Natural killer cell treated with Interleukin-12 subunit alpha and Interleukin-12 subunit beta and Interleukin-15 and Interleukin-18, amount 100 ng/mL, for 72 hours (primary cell): Measurements from ENCODE around the gene WFDC8. TPM values are rescaled to one million over a fixed set of nuclear protein-coding genes. Genes with fewer than 3 reads are reported as not detected.
"Not testable (repeated sequence)": the region's sequence is repeated elsewhere in the genome, so short reads cannot be mapped to it uniquely, and the experiment has no call there.

Experiments
- ATAC-seq, 2 donors: fragments of 150-1000 bp; cut with Tn5 transposase in 1 of 2; sonication (Bioruptor Pico), chemical (Tn5 transposase) in 1 of 2; 2 replicates each; pipeline ENCODE4 v1.10.0; 2021
- DNase-seq: peaks from one replicate; pipeline ENCODE4 v3.0.0; 2022; ENCODE audit warnings: low spot score
- H3K27ac Mint-ChIP-seq, 2 donors: 1 replicate in 1 of 2; 2 replicates in 1 of 2; pipeline ENCODE4 v1.8.0; 2022; ENCODE audit warnings: mixed read lengths in 2 of 2, mild to moderate bottlenecking in 1 of 2, moderate library complexity in 1 of 2
- H3K27me3 Mint-ChIP-seq, 2 donors: 1 replicate in 1 of 2; 2 replicates in 1 of 2; pipeline ENCODE4 v1.8.0; 2022; ENCODE audit warnings: mixed read lengths in 2 of 2
- H3K36me3 Mint-ChIP-seq: one replicate; pipeline ENCODE4 v1.8.0; 2022; ENCODE audit warnings: mixed read lengths
- H3K4me1 Mint-ChIP-seq, 2 donors: 1 replicate in 1 of 2; 2 replicates in 1 of 2; pipeline ENCODE4 v1.8.0; 2022; ENCODE audit warnings: low read depth in 2 of 2, mixed read lengths in 2 of 2, mild to moderate bottlenecking in 1 of 2
- H3K4me3 Mint-ChIP-seq: one replicate; pipeline ENCODE4 v1.8.0; 2022; ENCODE audit warnings: mixed read lengths
- H3K9me3 Mint-ChIP-seq: 2 replicates; pipeline ENCODE4 v1.8.0; 2022; ENCODE audit warnings: mixed read lengths
- total RNA-seq, 2 donors: library from RNA; stranded (reverse); gene quantifications; one replicate each; pipeline ENCODE4 v1.2.3, GENCODE V29; 2022

The WFDC8 gene
- not detected for total RNA-seq

DNA sequence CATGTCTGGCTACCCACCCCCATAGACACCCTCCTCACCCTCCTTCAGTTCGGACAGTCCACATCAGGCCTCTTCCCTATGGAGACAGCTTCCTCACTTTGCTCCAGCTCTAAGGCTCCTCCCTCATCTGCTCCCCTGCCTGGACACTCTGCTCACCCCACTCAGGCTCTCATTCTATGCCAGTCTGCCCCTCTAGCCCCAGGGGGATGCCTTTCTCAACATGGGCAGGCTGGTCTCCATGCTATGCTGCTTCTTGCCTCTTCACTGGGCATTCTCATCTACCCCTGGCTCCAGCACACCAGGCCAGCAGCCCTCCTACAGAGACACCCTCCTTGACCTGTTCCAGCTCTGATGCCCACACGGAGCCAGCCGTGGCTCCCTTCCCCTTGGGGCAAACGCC lies at the start of gene WFDC8:
Gene WFDC8, minus strand, starts transcription at position 101 of the 400 bp plus-strand sequence. Its CDS starts 37 bp downstream, at position 64.
- DNase-seq, result no peak

DNA sequence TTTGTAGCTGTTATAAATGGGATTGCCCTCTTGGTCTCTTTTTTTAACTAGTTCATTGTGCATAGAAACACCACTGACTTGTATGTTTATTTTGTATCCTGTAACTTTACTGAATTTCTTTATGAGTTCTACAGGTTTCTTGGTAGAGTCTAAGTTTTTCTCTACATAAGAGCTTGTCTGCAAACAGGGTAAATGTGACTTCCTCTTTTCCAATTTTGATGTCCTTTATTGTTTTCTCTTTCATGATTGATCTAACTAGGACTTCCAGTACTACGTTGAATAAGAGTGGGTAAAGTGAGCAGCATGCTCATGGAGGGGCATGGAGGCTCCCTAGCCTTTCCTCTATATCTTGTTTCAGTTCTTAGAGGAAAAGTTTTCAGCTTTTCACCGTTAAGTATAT lies 47.5 kb upstream of the WFDC8 start:
- Mint-ChIP-seq H3K27me3 (peaks cover 27 to 53% of the 10 kb centered on the region in 2 donors), H3K27ac (no peak overlapping the region)
- ATAC-seq, result no peak

More for the DNA sequence above, at the start of gene WFDC8:
- Mint-ChIP-seq H3K9me3 (no peaks in the 10 kb centered on the region), H3K4me1 (no peaks in the 10 kb centered on the region), H3K27ac (no peak within 1 kb of the TSS), H3K36me3 (no peaks in the 10 kb centered on the region), H3K4me3 (no peak within 1 kb of the TSS), H3K27me3 (peaks cover 15 to 39% of the 10 kb centered on the region in 2 donors)
- ATAC-seq, result peak; percentile 33 to 57

DNA sequence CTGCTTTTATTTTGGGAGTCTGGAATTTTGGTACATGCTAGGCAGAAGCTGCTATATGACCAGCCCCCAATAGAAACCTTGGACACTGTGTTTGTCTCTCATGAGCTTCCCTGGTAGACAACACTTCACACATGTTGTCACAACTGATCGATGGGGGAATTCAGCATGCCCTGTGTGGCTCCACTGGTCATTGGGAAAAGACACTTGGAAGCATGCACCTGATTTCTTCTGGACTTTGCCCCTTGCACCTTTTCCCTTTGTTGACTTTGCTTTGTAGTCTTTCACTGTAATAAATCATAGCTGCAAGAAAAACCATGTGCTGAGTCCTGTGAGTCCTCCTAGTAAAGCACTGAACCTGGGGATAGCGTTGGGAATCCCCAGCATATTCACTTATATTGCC lies 42.5 kb upstream of the WFDC8 start:
- H3K4me3 Mint-ChIP-seq, result no peak overlapping the region
- ATAC-seq (no peak), DNase-seq (no peak)

More for the DNA sequence above, 47.5 kb upstream of the WFDC8 start:
- DNase-seq, result no peak
- Mint-ChIP-seq H3K9me3 (no peaks in the 10 kb centered on the region), H3K36me3 (no peaks in the 10 kb centered on the region), H3K4me1 (no peaks in the 10 kb centered on the region), H3K4me3 (no peak overlapping the region)

DNA sequence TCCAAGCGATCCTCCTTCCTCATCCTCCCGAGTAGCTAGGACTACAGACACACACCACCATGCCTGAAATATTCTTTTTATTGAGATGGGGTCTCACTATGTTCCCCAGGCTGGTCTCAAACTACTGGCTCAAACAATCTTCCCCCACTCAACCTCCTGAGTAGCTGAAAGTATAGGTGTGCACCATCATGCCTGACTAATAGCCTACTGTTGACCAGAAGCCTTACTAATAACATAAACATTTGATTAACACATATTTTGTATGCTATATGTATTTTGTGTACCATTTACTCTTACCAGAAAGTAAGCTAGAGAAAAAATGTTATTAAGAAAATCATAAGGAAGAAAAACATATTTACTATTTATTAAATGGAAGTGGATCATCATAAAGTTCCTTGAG lies 38.5 kb upstream of the WFDC8 start:
- Mint-ChIP-seq H3K4me3 (no peak overlapping the region), H3K27ac (no peak overlapping the region), H3K9me3 (no peaks in the 10 kb centered on the region), H3K27me3 (peaks cover 21 to 31% of the 10 kb centered on the region in 2 donors), H3K4me1 (no peaks in the 10 kb centered on the region), H3K36me3 (peaks cover 5% of the 10 kb centered on the region)
- no peak for DNase-seq
- ATAC-seq, result no peak

More for the DNA sequence above, 42.5 kb upstream of the WFDC8 start:
- peaks cover 5% of the 10 kb centered on the region for H3K36me3 Mint-ChIP-seq
- no peaks in the 10 kb centered on the region for H3K4me1 Mint-ChIP-seq
- no peaks in the 10 kb centered on the region for H3K9me3 Mint-ChIP-seq
- H3K27ac Mint-ChIP-seq, result no peak overlapping the region
- H3K27me3 Mint-ChIP-seq, result peaks cover 32 to 36% of the 10 kb centered on the region in 2 donors

DNA sequence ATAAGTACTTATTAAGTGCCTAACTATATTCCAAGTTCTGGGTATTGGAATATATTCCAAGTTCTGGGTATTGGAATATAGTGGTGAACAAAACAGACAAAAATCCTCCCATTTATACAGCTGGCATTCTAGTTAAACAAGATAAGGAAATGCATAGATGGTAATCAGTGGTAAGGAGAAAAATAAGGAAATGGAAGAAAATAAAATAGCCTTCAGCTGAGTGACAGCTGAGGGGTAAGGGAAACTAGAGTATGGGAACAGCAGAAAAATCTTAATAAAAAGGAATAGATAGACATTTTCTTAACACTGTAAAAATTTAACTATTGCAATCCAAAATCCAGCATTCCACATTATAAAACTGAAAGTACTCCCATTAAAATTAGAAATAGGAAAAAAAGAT lies 33.2 kb upstream of the WFDC8 start:
- Mint-ChIP-seq H3K9me3 (peaks cover 4% of the 10 kb centered on the region), H3K4me1 (no peaks in the 10 kb centered on the region), H3K27ac (no peak overlapping the region), H3K4me3 (no peak overlapping the region), H3K27me3 (peaks cover 20 to 28% of the 10 kb centered on the region in 2 donors), H3K36me3 (peaks cover 6% of the 10 kb centered on the region)
- ATAC-seq (no peak), DNase-seq (no peak)

DNA sequence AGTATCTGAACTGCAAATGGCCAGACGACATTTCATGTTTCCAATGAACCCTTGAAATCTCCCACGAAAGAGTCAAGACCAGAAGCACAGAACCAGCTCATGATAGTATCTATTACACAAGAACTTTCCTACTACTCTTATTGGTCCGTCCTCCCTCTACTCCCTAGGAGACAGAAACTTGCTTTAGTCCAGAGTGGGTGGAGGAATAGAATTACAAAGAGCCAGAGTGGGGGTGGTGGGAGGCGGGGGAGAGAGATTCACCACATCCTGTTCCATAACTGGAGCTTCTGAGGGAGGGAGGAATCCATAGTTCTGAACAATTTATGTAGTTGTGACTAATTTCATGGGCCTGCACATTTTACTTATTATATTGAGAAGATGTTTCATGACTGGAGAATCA lies 32.0 kb upstream of the WFDC8 start:
- no peak overlapping the region for H3K27ac Mint-ChIP-seq
- no peak for DNase-seq
- ATAC-seq, result peak in 1 of 2 donors; percentile 49
- H3K9me3 Mint-ChIP-seq, result peaks cover 4% of the 10 kb centered on the region
- H3K36me3 Mint-ChIP-seq, result peaks cover 12% of the 10 kb centered on the region
- H3K4me1 Mint-ChIP-seq, result no peaks in the 10 kb centered on the region
- H3K4me3 Mint-ChIP-seq, result no peak overlapping the region
- peaks cover 19 to 27% of the 10 kb centered on the region in 2 donors for H3K27me3 Mint-ChIP-seq

DNA sequence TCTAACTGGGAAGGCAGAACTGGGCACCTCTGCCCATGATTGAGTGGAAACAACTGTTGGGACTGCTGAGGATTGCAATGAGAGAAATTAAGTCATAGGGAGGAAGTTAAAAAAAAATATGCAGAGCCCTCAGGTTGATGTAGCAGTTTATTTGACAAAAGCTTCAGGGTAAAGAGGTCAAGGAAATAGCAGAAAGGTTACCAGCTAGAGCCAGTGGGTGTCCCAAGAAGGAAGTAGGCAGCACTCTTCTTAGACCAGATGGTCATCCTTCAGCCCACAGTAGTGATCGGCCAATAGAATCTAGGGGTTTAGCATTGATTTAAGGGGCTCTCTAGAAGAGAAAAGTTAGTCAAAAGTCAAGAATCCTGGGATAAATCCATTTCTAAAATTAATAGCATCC lies 28.7 kb upstream of the WFDC8 start:
- ATAC-seq (no peak), DNase-seq (no peak)
- Mint-ChIP-seq H3K4me3 (no peak overlapping the region), H3K9me3 (peaks cover 4% of the 10 kb centered on the region), H3K27ac (no peak overlapping the region), H3K27me3 (peaks cover 23 to 35% of the 10 kb centered on the region in 2 donors), H3K4me1 (no peaks in the 10 kb centered on the region), H3K36me3 (peaks cover 13% of the 10 kb centered on the region)

DNA sequence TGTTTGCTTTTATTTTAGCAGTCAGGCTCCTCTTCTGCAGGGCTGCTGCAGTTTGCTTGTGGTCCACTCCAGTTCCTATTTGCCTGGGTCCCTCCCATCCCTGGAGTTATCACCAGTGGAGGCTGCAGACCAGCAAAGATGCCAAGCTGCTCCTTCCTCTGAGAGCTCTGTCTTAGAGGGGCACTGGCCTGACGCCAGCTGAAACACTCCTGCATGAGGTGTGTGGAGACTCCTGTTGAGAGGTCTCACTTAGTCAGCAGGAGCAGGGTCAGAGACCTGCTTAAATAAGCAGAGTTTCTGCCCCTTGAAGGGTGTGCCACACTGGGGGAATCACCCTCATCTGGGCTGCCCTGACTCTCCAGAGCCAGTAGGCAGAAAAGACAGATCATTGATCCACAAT lies 16.2 kb upstream of the WFDC8 start:
- H3K27me3 Mint-ChIP-seq, result peaks cover 23 to 62% of the 10 kb centered on the region in 2 donors
- H3K9me3 Mint-ChIP-seq, result no peaks in the 10 kb centered on the region
- DNase-seq (no peak), ATAC-seq (peak in 1 of 2 donors; percentile 17)
- no peaks in the 10 kb centered on the region for H3K4me1 Mint-ChIP-seq
- H3K36me3 Mint-ChIP-seq, result no peaks in the 10 kb centered on the region
- no peak overlapping the region for H3K4me3 Mint-ChIP-seq
- no peak overlapping the region for H3K27ac Mint-ChIP-seq

DNA sequence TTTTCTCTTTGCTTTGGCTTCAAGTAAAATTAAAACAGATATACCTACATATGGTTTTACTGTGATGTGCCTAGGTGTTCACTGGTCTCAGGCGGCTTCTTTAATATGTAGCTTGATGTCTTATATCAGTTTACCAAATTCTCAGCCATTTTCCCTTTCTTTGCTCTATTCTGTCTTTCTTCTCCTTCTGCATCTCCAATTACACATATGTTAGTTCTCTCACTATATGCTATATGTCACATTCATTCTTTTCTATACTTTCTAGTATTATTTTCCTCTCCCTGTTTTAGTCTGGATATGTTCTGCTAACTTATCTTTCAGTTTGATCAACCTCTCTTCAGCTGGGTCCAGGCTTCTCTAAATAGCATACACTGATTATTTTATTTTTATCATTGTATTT lies 14.4 kb upstream of the WFDC8 start:
- ATAC-seq (no peak), DNase-seq (no peak)
- Mint-ChIP-seq H3K4me1 (no peaks in the 10 kb centered on the region), H3K9me3 (no peaks in the 10 kb centered on the region), H3K36me3 (no peaks in the 10 kb centered on the region), H3K27me3 (peaks cover 26 to 61% of the 10 kb centered on the region in 2 donors), H3K4me3 (no peak overlapping the region), H3K27ac (no peak overlapping the region)

DNA sequence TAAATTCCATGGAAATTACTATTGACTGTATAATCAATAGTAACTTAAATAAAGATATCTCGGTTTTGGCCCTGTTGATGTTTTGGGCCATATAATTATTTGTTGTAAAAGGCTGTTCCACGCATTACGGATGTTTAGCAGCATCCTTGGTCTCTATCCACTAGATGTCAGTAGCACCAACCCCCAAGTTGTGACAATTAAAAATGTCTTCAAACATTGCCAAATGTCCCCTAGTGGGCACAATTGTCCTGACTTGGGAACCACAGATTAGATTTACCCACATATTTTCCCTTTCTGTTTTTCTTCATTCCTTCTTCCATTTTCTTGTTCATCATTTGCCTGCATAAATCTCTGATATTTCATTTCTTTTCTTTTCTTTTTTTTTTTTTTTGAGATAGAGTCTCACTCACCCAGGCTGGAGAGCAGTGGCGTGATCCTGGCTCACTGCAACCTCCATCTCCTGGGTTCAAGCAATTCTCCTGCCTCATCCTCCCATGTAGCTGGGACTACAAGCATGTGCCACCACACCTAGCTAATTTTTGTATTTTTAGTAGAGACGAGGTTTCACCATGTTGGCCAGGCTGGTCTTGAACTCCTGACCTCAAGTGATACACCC lies 13.6 kb upstream of the WFDC8 start:
- ATAC-seq, result no peak
- no peak for DNase-seq
- H3K9me3 Mint-ChIP-seq, result no peaks in the 10 kb centered on the region
- H3K4me3 Mint-ChIP-seq, result no peak overlapping the region
- peaks cover 23 to 53% of the 10 kb centered on the region in 2 donors for H3K27me3 Mint-ChIP-seq
- no peaks in the 10 kb centered on the region for H3K36me3 Mint-ChIP-seq
- no peaks in the 10 kb centered on the region for H3K4me1 Mint-ChIP-seq
- H3K27ac Mint-ChIP-seq, result no peak overlapping the region

DNA sequence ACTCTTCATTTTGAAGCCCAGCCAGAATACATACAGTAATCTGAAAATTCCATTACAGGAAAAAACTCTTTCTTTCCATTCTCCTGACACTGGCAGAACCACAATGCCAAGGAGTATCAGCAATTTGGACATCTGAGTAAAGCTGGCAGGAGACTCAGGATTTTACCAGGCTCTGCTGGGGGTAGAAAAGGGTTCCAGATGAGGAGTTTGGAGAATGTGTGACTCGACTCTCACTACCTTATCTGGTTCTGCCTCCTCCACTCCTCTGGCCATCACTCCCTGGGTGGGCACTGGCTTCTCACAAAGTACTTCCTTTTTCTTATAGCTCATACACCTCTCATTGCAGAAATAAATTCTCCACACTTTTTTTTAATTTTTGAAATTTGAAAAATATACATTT lies 10.6 kb upstream of the WFDC8 start:
- no peaks in the 10 kb centered on the region for H3K9me3 Mint-ChIP-seq
- no peaks in the 10 kb centered on the region for H3K36me3 Mint-ChIP-seq
- ATAC-seq (no peak), DNase-seq (no peak)
- H3K4me3 Mint-ChIP-seq, result no peak overlapping the region
- H3K27ac Mint-ChIP-seq, result no peak overlapping the region
- H3K27me3 Mint-ChIP-seq, result peaks cover 15 to 40% of the 10 kb centered on the region in 2 donors
- no peaks in the 10 kb centered on the region for H3K4me1 Mint-ChIP-seq

DNA sequence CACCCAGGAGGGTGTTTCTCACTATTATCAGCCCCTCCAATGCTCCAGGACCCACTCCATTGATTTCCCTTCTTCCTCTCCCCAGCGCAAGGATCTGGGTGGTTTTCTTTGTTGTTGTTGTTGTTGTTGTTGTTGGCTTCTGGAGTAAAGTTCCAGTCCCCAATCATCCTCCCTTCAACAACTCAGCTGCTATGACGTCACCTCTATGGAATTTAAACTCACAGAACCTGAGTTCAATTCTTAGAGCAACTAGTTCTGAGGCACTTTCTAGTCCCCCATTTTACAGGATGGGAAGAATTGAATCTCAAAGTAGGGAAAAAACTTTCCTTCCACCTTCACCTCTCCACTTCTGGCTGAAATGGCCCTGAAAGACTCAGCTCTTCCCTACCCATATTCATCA lies 9.7 kb upstream of the WFDC8 start:
- Mint-ChIP-seq H3K4me1 (no peaks in the 10 kb centered on the region), H3K27me3 (peaks cover 9 to 32% of the 10 kb centered on the region in 2 donors), H3K27ac (no peak overlapping the region), H3K36me3 (no peaks in the 10 kb centered on the region), H3K4me3 (no peak overlapping the region), H3K9me3 (no peaks in the 10 kb centered on the region)
- DNase-seq, result no peak
- ATAC-seq, result no peak

DNA sequence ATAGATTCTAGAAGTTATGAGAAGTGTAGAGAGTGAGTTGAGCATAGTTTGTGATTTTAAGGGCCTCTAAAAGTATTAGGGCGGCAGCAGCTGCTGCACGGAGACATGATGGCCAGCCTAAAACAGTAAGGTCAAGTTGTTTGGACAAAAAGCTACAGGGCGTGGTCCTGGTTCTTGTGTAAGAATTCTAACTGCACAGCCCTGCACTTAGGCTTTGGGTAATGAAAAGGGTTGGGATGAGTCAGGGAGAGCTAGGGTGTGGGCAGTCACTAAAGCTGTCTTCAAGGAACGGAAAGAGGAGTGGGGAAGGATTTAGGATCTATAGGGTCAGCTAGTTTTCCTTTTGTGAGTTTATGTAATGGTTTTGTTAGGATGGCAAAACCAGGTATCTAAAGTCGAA lies 6.9 kb upstream of the WFDC8 start:
- not testable (repeated sequence) for H3K9me3 Mint-ChIP-seq

DNA sequence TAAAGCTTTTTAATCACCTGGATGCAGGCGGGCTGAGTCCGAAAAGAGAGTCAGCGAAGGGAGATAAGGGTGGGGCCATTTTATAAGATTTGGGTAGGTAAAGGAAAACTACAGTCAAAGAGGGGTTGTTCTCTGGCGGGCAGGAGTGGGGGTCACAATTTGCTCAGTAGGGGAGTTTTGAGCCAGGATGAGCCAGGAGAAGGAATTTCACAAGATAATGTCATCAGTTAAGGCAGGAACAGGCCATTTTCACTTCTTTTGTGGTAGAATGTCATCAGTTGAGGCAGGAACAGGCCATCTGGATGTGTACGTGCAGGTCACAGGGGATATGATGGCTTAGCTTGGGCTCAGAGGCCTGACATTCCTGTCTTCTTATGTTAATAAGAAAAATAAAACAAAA lies 5.2 kb upstream of the WFDC8 start:
- peaks cover 14 to 28% of the 10 kb centered on the region in 2 donors for H3K27me3 Mint-ChIP-seq
- H3K36me3 Mint-ChIP-seq, result not testable (repeated sequence)

More for the DNA sequence above, 6.9 kb upstream of the WFDC8 start:
- H3K4me1 Mint-ChIP-seq, H3K4me3 Mint-ChIP-seq, ATAC-seq, H3K27ac Mint-ChIP-seq, H3K36me3 Mint-ChIP-seq, DNase-seq: not testable (repeated sequence)
- peaks cover 8 to 14% of the 10 kb centered on the region in 2 donors for H3K27me3 Mint-ChIP-seq

DNA sequence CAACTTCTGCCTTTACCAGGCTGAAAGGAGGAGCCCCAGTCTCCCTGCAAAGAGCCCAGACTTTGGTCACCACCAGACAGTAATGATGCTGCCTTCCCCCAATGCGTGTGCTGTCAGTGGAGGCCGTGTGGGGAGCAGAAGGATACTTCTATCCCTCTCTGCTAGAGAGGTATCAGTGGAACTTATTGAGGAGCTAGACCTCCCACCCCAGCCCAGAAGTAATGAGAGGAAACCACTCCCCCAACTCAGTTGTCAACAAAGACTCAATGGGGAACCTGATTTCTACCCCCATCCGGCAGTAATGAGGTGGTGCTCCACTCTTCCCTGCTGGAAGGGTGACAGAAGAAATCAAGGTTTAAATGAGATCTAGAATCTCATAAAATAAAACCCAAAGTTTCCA lies 4.4 kb upstream of the WFDC8 start:
- H3K27ac Mint-ChIP-seq, result no peak overlapping the region
- no peaks in the 10 kb centered on the region for H3K4me1 Mint-ChIP-seq
- ATAC-seq, result no peak
- DNase-seq, result no peak
- no peaks in the 10 kb centered on the region for H3K36me3 Mint-ChIP-seq
- no peaks in the 10 kb centered on the region for H3K9me3 Mint-ChIP-seq
- H3K27me3 Mint-ChIP-seq, result peaks cover 15 to 31% of the 10 kb centered on the region in 2 donors
- no peak overlapping the region for H3K4me3 Mint-ChIP-seq

More for the DNA sequence above, 5.2 kb upstream of the WFDC8 start:
- H3K4me1 Mint-ChIP-seq, H3K9me3 Mint-ChIP-seq, H3K4me3 Mint-ChIP-seq, ATAC-seq, DNase-seq, H3K27ac Mint-ChIP-seq: not testable (repeated sequence)
